GM12891 (cell line): ENCODE measurements around the gene ZNF74.

ENCODE experiments used
- POLR2A ChIP-seq: IDR thresholded peaks from 2 replicates; pipeline ENCODE4 v1.6.1; 2011; ENCODE audit warnings: low read depth, low read length, control low read depth
- POLR2AphosphoS5 ChIP-seq: IDR thresholded peaks from 2 replicates; pipeline ENCODE4 v1.6.1; 2011; ENCODE audit warnings: low read depth, low read length, control low read depth

- no peak for TF ChIP-seq POLR2AphosphoS5
- no peak for TF ChIP-seq POLR2A
These were observed 12.9 kb downstream of the ZNF74 start for GRCh38 chr22:20406686-20407408.
